DOHH2 (cell line): ENCODE measurements around the gene ZRANB3.
"Not testable (repeated sequence)": the region's sequence is repeated elsewhere in the genome, so short reads cannot be mapped to it uniquely, and the experiment has no call there.

Experiments used
- H3F3A ChIP-seq: fragments of 200-600 bp; sonication (generic), shearing (Covaris generic); 2 replicates; pipeline ENCODE4 v1.6.0; 2016; ENCODE audit warnings: antibody characterized with exemption, mild to moderate bottlenecking; ENCODE audit not compliant: control insufficient read depth, insufficient read depth
- H3K27ac ChIP-seq: fragments of 200-600 bp; sonication (generic); 2 replicates; pipeline ENCODE4 v1.5.1; 2014; ENCODE audit warnings: low read depth, mild to moderate bottlenecking, low read length, moderate library complexity
- H3K27me3 ChIP-seq: fragments of 200-600 bp; sonication (generic); 2 replicates; pipeline ENCODE4 v1.6.1; 2014; ENCODE audit warnings: mild to moderate bottlenecking, low read length, mixed read lengths; ENCODE audit not compliant: control insufficient read depth
- H3K36me3 ChIP-seq: fragments of 200-600 bp; sonication (generic); 2 replicates; pipeline ENCODE4 v1.6.1; 2014; ENCODE audit warnings: mild to moderate bottlenecking, low read length, moderate library complexity, mixed read lengths; ENCODE audit not compliant: control insufficient read depth
- H3K4me1 ChIP-seq: fragments of 200-600 bp; sonication (generic); 2 replicates; pipeline ENCODE4 v1.6.1; 2014; ENCODE audit warnings: mild to moderate bottlenecking, low read length, mixed read lengths; ENCODE audit not compliant: control insufficient read depth
- H3K4me2 ChIP-seq: fragments of 200-600 bp; sonication (generic); 2 replicates; pipeline ENCODE4 v1.6.0; 2014; ENCODE audit warnings: mild to moderate bottlenecking, low read length, moderate library complexity
- H3K4me3 ChIP-seq: fragments of 200-600 bp; sonication (generic); 2 replicates; pipeline ENCODE4 v1.5.1; 2014; ENCODE audit warnings: mild to moderate bottlenecking, low read length, mixed read lengths
- H3K79me2 ChIP-seq: fragments of 200-600 bp; sonication (generic); 2 replicates; pipeline ENCODE4 v1.6.1; 2014; ENCODE audit warnings: mild to moderate bottlenecking, low read length, mixed read lengths; ENCODE audit not compliant: control insufficient read depth
- H3K9me2 ChIP-seq: fragments of 200-600 bp; sonication (generic); replicated peaks from 2 replicates; pipeline ENCODE4 v1.6.1; 2014; ENCODE audit warnings: mild to moderate bottlenecking, low read length, mixed read lengths; ENCODE audit not compliant: control insufficient read depth
- H3K9me3 ChIP-seq: fragments of 200-600 bp; sonication (generic); 2 replicates; pipeline ENCODE4 v1.6.1; 2014; ENCODE audit warnings: antibody characterized with exemption, low read length, mixed read lengths; ENCODE audit not compliant: control insufficient read depth, insufficient read depth
- H4K20me1 ChIP-seq: fragments of 200-600 bp; sonication (generic); 2 replicates; pipeline ENCODE4 v1.6.0; 2014; ENCODE audit warnings: low read depth, mild to moderate bottlenecking, antibody characterized with exemption, low read length, moderate library complexity; ENCODE audit not compliant: control insufficient read depth, insufficient read depth
- CTCF ChIP-seq: fragments of 200-600 bp; sonication (generic); IDR thresholded peaks from one replicate; pipeline ENCODE4 v1.5.1; 2014; ENCODE audit warnings: antibody characterized with exemption, mild to moderate bottlenecking, low read depth, low read length; ENCODE audit not compliant: poor library complexity, severe bottlenecking
- EZH2phosphoT487 ChIP-seq: fragments of 200-600 bp; sonication (generic); IDR thresholded peaks from 2 replicates; pipeline ENCODE4 v1.6.1; 2017; ENCODE audit warnings: borderline replicate concordance, mild to moderate bottlenecking, antibody characterized with exemption, low read length, moderate library complexity, mixed read lengths

Gene ZRANB3

GRCh38 chr2:135113322-135113721, 417.7 kb downstream of the ZRANB3 start:
- Histone ChIP-seq H3K9me3 (no peaks in the 10 kb centered on the region), H4K20me1 (no peaks in the 10 kb centered on the region), H3K4me3 (no peak overlapping the region), H3F3A (peaks cover 3% of the 10 kb centered on the region; the same call in 1 of the 2 replicates), H3K36me3 (peaks cover 33% of the 10 kb centered on the region), H3K4me1 (no peaks in the 10 kb centered on the region; the same call in 1 of the 2 replicates), H3K79me2 (no peaks in the 10 kb centered on the region), H3K4me2 (no peak overlapping the region), H3K27me3 (no peaks in the 10 kb centered on the region), H3K27ac (no peak overlapping the region), H3K9me2 (no peaks in the 10 kb centered on the region)
- TF ChIP-seq CTCF (no peak), EZH2phosphoT487 (no peak)

GRCh38 chr2:135105513-135106316, 425.3 kb downstream of the ZRANB3 start:
- not testable (repeated sequence) for H3F3A ChIP-seq, H3K27ac ChIP-seq, H3K27me3 ChIP-seq, H3K4me3 ChIP-seq, H3K4me2 ChIP-seq, H3K4me1 ChIP-seq, H4K20me1 ChIP-seq, H3K9me2 ChIP-seq, H3K9me3 ChIP-seq, H3K79me2 ChIP-seq
- H3K36me3 ChIP-seq = peaks cover 27% of the 10 kb centered on the region

- H3F3A ChIP-seq = 0 out of 2 replicates have a peak, but pooled peaks cover 3% of the 10 kb centered on the region
- H3K4me2 ChIP-seq = no peak overlapping the region
- H3K79me2 ChIP-seq = no peaks in the 10 kb centered on the region
- TF ChIP-seq CTCF (no peak), EZH2phosphoT487 (no peak)
- no peaks in the 10 kb centered on the region for H4K20me1 ChIP-seq
- no peaks in the 10 kb centered on the region for H3K9me3 ChIP-seq
- no peak overlapping the region for H3K4me3 ChIP-seq
- H3K9me2 ChIP-seq = no peaks in the 10 kb centered on the region
- no peak overlapping the region for H3K27ac ChIP-seq
- H3K36me3 ChIP-seq = peaks cover 30% of the 10 kb centered on the region
- H3K4me1 ChIP-seq = no peaks in the 10 kb centered on the region; the same call in 1 of the 2 replicates
- no peaks in the 10 kb centered on the region for H3K27me3 ChIP-seq
Observed at GRCh38 chr2:135103843-135104242, 427.2 kb downstream of the ZRANB3 start.

GRCh38 chr2:135099802-135100483, 431.1 kb downstream of the ZRANB3 start:
- H3K27ac ChIP-seq = no peak overlapping the region
- no peaks in the 10 kb centered on the region; the same call in 1 of the 2 replicates for H3F3A ChIP-seq
- H3K79me2 ChIP-seq = no peaks in the 10 kb centered on the region
- peaks cover 37% of the 10 kb centered on the region for H3K36me3 ChIP-seq
- no peaks in the 10 kb centered on the region for H3K4me1 ChIP-seq
- TF ChIP-seq CTCF = no peak
- TF ChIP-seq EZH2phosphoT487 = no peak
- H3K4me2 ChIP-seq = no peak overlapping the region
- no peaks in the 10 kb centered on the region for H3K9me2 ChIP-seq
- H3K4me3 ChIP-seq = no peak overlapping the region
- H4K20me1 ChIP-seq = no peaks in the 10 kb centered on the region
- H3K9me3 ChIP-seq = no peaks in the 10 kb centered on the region
- H3K27me3 ChIP-seq = no peaks in the 10 kb centered on the region
